Fibroblast of the aortic adventitia (primary cell): ENCODE measurements around the gene MED25. TPM values are rescaled to one million over a fixed set of nuclear protein-coding genes. Genes with fewer than 3 reads are reported as not detected.

Experiments
- DNase-seq: peaks from one replicate; pipeline ENCODE4 v3.0.0-alpha.2; 2010; ENCODE audit warnings: low read depth
- H3K4me3 ChIP-seq: 2 replicates; pipeline ENCODE4 v1.5.1; 2011; ENCODE audit warnings: low read depth, mild to moderate bottlenecking, control low read depth, low read length, moderate library complexity
- total RNA-seq: library from RNA; depleted of rRNA; stranded (reverse); fragments of >200 nt; gene quantifications from 2 replicates; pipeline ENCODE4 v1.2.3, GENCODE V29; 2012; ENCODE audit warnings: low replicate concordance
- TF ChIP-seq, protein P1 (sequence below): IDR thresholded peaks from 2 replicates; pipeline ENCODE4 v1.5.1; 2011; ENCODE audit warnings: mild to moderate bottlenecking, low read length, control low read depth, inconsistent platforms; ENCODE audit not compliant: insufficient read depth

Gene MED25
- total RNA-seq, 1 donor, result 21.7 TPM

DNA sequence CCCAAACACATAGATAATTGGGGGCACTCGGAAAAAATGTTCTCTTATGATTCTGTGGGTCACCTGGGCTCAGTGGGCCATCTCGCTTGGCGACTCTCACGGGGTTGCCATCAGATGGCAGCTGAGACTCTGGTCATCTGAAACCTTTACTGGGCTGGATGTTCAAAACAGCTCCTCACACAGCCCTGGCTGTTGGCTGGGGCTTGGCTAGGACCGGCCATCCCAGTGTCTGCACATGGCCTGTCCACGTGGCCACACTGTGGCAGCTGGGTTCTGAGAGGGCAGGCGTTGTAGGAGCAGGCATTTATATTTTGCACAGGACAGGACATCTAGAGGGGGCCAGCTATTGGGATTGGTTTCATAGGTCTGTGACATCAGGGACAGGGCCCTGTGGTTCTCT, 15.5 kb downstream of the MED25 start:
- TF ChIP-seq, protein P1, sequence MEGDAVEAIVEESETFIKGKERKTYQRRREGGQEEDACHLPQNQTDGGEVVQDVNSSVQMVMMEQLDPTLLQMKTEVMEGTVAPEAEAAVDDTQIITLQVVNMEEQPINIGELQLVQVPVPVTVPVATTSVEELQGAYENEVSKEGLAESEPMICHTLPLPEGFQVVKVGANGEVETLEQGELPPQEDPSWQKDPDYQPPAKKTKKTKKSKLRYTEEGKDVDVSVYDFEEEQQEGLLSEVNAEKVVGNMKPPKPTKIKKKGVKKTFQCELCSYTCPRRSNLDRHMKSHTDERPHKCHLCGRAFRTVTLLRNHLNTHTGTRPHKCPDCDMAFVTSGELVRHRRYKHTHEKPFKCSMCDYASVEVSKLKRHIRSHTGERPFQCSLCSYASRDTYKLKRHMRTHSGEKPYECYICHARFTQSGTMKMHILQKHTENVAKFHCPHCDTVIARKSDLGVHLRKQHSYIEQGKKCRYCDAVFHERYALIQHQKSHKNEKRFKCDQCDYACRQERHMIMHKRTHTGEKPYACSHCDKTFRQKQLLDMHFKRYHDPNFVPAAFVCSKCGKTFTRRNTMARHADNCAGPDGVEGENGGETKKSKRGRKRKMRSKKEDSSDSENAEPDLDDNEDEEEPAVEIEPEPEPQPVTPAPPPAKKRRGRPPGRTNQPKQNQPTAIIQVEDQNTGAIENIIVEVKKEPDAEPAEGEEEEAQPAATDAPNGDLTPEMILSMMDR, result no peak
- no peak for DNase-seq
- no peak overlapping the region for H3K4me3 ChIP-seq

DNA sequence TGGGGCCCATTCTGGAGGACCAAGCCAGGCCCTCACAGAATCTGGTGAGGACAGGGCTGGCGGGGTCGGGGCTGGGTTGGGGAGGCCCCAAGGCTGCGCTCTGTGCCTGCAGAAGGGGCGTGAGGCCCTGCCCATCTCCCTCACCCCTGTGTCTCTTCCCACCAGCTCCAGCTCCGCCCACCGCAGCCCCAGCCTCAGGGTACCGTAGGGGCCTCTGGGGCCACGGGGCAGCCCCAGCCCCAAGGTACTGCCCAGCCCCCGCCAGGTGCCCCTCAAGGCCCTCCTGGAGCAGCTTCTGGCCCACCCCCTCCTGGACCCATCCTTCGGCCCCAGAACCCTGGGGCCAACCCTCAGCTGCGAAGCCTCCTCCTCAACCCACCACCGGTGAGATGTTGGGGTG, 17.5 kb downstream of the MED25 start:
- TF ChIP-seq, protein P1, result no peak
- no peak overlapping the region for H3K4me3 ChIP-seq
- no peak for DNase-seq

DNA sequence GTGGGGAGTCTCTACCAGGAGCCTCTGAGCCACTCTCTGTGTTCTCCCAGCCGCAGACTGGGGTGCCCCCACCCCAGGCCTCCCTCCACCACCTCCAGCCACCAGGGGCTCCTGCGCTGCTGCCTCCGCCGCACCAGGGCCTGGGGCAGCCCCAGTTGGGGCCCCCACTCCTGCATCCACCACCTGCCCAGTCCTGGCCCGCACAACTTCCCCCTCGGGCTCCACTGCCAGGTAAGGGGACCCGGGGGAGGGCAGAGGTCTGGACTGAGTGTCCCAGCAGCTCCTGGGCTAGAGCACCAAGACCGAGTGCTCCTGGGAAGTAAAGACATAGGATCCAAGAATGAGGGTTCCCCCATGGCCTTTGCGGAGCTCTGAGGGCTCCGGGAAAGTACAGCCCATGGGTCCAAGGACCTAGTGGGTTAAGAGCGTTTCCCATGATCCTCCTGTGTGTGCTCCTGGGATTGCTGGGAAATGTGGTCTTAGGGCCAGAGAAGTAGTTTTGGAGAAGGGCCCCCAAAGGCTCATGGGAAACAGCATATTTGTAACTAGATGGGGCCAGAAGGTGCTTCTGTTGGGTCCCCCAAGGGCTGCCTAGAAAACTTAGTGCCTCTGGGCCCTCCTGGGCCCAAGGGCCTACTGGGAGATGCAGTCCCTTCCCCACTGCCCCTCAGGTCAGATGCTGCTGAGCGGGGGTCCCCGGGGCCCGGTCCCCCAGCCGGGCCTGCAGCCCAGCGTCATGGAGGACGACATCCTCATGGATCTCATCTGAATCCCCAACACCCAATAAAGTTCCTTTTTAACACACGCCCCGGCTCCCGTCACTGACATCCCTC, 18.3 kb downstream of the MED25 start:
- TF ChIP-seq, protein P1, result no peak
- H3K4me3 ChIP-seq, result no peak overlapping the region
- DNase-seq, result no peak

DNA sequence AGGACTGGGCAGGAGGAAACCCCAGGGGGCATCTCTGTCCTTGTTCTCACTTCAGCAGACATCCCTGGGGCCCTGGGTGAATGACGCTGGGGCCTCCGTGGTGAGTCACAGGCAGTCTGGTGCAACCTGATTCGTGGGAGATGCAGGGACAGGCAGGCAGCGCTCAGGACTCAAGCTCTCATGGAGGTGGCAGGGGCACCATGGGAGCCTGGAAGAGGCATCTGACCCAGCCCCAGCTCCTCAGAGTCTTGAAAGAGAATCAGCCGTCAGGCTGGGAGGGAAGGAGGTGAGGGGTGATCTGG, 18.9 kb downstream of the MED25 start:
- TF ChIP-seq, protein P1, result no peak
- no peak overlapping the region for H3K4me3 ChIP-seq
- no peak for DNase-seq

DNA sequence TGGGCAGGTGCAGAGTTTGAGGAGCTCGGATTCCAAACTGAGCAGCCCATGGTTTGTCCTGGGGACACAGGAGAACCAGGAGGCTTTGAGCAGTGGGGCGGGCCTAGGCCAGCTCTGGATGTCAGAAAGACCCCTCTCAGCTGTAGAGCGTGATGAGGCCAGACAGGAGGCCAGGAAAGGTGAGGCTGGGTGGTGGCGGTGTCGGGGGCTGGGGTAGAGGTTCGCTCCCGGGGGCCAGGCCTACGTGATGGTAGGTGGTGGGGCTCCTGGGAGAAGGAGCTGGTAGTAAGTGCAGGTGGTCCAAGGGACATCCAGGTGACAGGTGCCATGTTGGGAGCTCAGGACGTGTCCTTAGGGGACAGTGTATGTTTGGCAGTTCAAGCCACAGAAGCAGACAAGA, 19.3 kb downstream of the MED25 start:
- no peak for DNase-seq
- H3K4me3 ChIP-seq, result no peak overlapping the region
- TF ChIP-seq, protein P1, result no peak

DNA sequence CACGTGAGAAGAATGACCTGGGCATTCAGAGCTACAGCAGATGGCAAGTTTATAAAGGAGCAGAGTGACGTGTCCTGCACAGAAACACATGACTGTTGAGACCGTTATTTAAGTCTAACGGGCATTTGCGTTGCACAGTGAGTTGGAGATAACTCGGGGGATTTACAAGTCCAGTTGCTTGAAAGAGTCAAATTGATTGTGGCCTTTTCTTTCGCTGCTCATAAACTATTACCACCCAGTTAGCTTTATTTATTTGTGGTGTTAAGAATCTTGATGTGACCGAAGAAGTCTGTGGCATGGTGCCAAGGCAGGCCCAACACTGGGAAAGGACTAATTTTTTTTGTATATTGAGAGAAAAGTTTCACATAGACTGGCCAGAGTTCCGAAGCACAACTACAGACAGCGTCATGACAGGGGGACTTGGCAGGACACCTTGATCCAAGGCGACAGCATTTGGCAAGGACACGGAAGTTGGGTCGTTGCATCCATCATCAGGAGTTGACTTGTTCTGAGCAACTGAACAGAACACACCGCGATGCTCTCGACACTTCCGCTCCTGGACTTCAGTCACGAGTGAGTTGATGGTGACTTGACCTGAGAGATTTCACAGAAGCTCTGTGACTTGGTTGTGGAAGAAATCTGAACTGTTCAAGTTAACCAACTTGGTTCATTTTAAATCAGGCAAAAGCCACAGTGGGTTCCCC, 20.9 kb downstream of the MED25 start:
- no peak overlapping the region for H3K4me3 ChIP-seq
- TF ChIP-seq, protein P1, result no peak
- no peak for DNase-seq
